HG02571 (cell line): Measurements from ENCODE around the gene IL15RA.
"Not testable (repeated sequence)": the region's sequence is repeated elsewhere in the genome, so short reads cannot be mapped to it uniquely, and the experiment has no call there.

Source experiments
- ATAC-seq: cut with Tn5 transposase; IDR thresholded peaks from one replicate; pipeline ENCODE4 v1.9.1; 2021; ENCODE audit warnings: mild to moderate bottlenecking, moderate library complexity; ENCODE audit not compliant: unreplicated experiment

The IL15RA gene

GRCh38 chr10:5971315-5971832, 6.0 kb downstream of the IL15RA start:
- ATAC-seq, result no peak

- ATAC-seq, result no peak
Measured at GRCh38 chr10:5970527-5970926, 6.8 kb downstream of the IL15RA start.

- ATAC-seq, result no peak
Measured at GRCh38 chr10:5970066-5970465, 7.3 kb downstream of the IL15RA start.

GRCh38 chr10:5968681-5969453, 8.5 kb downstream of the IL15RA start:
- no peak for ATAC-seq

GRCh38 chr10:5968037-5968680, 9.2 kb downstream of the IL15RA start:
- ATAC-seq, result no peak

- ATAC-seq, result no peak
Measured at GRCh38 chr10:5965266-5965665, 12.1 kb downstream of the IL15RA start.

GRCh38 chr10:5964736-5965135, 12.6 kb downstream of the IL15RA start:
- no peak for ATAC-seq

- no peak for ATAC-seq
Measured at GRCh38 chr10:5963591-5963990, 13.8 kb downstream of the IL15RA start.

GRCh38 chr10:5963071-5963470, 14.3 kb downstream of the IL15RA start:
- ATAC-seq, result no peak

- not testable (repeated sequence) for ATAC-seq
Measured at GRCh38 chr10:5962358-5962940, 14.9 kb downstream of the IL15RA start.

GRCh38 chr10:5961405-5962100, 15.8 kb downstream of the IL15RA start:
- ATAC-seq, result no peak

GRCh38 chr10:5960973-5961275, 16.4 kb downstream of the IL15RA start:
- not testable (repeated sequence) for ATAC-seq

GRCh38 chr10:5960070-5960972, 17.0 kb downstream of the IL15RA start:
- ATAC-seq, result no peak

GRCh38 chr10:5959581-5960069, 17.7 kb downstream of the IL15RA start:
- no peak for ATAC-seq

GRCh38 chr10:5959142-5959541, 18.2 kb downstream of the IL15RA start:
- no peak for ATAC-seq

- no peak for ATAC-seq
Measured at GRCh38 chr10:5958675-5959074, 18.7 kb downstream of the IL15RA start.

GRCh38 chr10:5958077-5958476, 19.3 kb downstream of the IL15RA start:
- no peak for ATAC-seq

- ATAC-seq, result no peak
Measured at GRCh38 chr10:5956146-5956936, 21.0 kb downstream of the IL15RA start.

- ATAC-seq, result no peak
Measured at GRCh38 chr10:5953676-5954075, 23.7 kb downstream of the IL15RA start.
